Measurements from ENCODE around the gene PTPA. TPM values are rescaled to one million over a fixed set of nuclear protein-coding genes. Genes with fewer than 3 reads are reported as not detected.

PTPA gene
- total and polyA plus RNA-seq, 10 donors, result 38.8 to 107 (median 88.5) TPM

DNA sequence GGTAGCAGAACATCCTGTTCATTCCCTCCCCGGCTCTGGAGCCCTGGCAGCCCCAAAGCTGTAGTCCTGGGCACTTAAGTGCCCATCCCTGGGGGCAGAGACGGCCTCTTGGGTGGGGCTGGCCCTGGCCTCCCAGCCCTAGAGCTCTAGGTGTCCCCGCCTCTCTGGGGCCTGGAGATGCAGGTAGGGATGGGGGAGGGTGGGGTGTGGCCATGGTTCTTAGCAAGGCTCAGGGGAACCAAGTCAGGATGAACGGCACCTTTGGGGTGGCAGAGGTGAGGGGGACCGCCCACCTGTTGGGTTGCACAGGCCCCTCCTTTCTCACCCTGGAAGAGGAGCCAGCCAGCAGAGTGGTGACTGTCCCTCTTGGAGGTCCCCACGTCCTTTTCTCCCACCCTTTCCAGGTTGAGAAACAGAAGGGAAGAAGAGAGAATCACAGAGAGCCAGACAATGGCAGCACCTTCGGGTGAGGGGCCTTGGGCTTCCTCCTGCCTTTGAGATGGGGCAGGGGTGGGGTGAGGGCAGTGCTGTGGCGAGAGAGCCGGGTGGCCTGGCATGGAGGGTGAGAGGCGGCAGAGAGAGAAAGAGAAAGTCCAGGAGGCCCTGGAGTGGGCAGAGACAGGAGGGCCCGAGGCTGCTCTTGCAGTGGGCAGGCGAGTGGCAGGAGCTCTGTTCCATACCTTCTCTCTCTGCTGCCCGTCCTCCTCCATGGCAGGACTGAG lies 3.0 kb upstream of the PTPA start:
- intact Hi-C loops (cut with DNase I; ENCODE audit: low total_unique reads), result no loop called here
- Histone ChIP-seq H3K4me3 (no peak overlapping the region), H3K36me3 (peaks cover 0 to 33% (median 0%) of the 10 kb centered on the region in 6 donors), H3K27me3 (replicated peaks in 1 of 7) (no peaks in the 10 kb centered on the region), H3K4me1 (peaks cover 10 to 40% (median 31%) of the 10 kb centered on the region in 6 donors), H3K9me3 (no peaks in the 10 kb centered on the region), H3K27ac (no peak overlapping the region)
- WGBS, 5 donors, result 89 to 93% (median 91%) methylated on average over 11 to 13 of the region's 13 CpGs
- no peak for DNase-seq
- TF ChIP-seq, protein P1, sequence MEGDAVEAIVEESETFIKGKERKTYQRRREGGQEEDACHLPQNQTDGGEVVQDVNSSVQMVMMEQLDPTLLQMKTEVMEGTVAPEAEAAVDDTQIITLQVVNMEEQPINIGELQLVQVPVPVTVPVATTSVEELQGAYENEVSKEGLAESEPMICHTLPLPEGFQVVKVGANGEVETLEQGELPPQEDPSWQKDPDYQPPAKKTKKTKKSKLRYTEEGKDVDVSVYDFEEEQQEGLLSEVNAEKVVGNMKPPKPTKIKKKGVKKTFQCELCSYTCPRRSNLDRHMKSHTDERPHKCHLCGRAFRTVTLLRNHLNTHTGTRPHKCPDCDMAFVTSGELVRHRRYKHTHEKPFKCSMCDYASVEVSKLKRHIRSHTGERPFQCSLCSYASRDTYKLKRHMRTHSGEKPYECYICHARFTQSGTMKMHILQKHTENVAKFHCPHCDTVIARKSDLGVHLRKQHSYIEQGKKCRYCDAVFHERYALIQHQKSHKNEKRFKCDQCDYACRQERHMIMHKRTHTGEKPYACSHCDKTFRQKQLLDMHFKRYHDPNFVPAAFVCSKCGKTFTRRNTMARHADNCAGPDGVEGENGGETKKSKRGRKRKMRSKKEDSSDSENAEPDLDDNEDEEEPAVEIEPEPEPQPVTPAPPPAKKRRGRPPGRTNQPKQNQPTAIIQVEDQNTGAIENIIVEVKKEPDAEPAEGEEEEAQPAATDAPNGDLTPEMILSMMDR (IDR thresholded peaks at IDR 0.05 in 8 of 11, conservative IDR thresholded peaks at IDR 0.05 in 3 of 11), result no peak
- TF ChIP-seq POLR2AphosphoS5 (IDR thresholded peaks at IDR 0.05), result no peak
- no peak for TF ChIP-seq POLR2A (IDR thresholded peaks at IDR 0.05)

DNA sequence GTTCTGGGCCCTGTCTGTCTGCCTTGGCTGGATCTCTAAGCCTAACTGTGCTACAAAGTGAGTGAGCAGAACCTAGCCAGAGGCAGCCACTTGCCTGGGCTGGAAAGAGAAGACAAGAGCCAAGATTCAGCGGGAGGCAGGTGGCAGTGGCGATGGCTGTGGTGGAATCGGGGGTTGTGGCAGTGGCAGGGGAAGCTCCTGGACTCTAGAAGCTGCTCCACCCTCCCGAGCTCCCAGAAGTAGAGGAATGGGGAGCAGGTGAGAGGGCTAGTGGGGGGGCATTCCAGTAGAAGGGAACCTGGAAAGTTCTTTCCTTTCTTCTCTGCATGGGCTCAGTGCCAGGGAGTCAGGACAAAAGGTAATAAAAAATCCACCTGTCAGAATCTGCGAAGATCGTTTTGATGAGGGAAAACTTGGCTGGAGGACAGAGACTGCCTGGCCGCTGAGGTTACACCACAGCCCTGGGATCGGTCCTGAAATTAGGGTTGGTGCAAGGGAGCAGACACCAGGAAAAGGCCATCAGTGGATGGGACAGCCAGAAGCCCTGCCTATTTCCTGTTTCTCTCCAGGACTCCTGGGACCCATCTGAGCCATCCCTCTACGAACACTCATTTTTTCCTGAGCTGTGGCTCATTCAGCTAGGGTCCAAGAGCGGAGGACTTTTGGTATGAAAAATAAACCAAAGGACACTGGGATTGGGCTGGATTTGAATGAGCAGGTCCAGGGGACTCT lies 2.2 kb upstream of the PTPA start:
- peak overlapping the region in 1 of 8 donors; percentile 92 for H3K4me3 ChIP-seq
- WGBS, 5 donors, result 78 to 87% (median 84%) methylated on average over 10 of the region's 10 CpGs
- peaks cover 0 to 33% (median 0%) of the 10 kb centered on the region in 6 donors for H3K36me3 ChIP-seq
- TF ChIP-seq POLR2A (IDR thresholded peaks at IDR 0.05) (no peak), POLR2AphosphoS5 (IDR thresholded peaks at IDR 0.05) (no peak)
- TF ChIP-seq, protein P1 (IDR thresholded peaks at IDR 0.05 in 8 of 11, conservative IDR thresholded peaks at IDR 0.05 in 3 of 11), result no peak
- peaks cover 13 to 47% (median 39%) of the 10 kb centered on the region in 6 donors for H3K4me1 ChIP-seq
- intact Hi-C loops (cut with DNase I; ENCODE audit: low total_unique reads), result no loop called here
- H3K27me3 ChIP-seq (replicated peaks in 1 of 7), result no peaks in the 10 kb centered on the region
- no peaks in the 10 kb centered on the region for H3K9me3 ChIP-seq
- no peak overlapping the region for H3K27ac ChIP-seq
- no peak for DNase-seq

DNA sequence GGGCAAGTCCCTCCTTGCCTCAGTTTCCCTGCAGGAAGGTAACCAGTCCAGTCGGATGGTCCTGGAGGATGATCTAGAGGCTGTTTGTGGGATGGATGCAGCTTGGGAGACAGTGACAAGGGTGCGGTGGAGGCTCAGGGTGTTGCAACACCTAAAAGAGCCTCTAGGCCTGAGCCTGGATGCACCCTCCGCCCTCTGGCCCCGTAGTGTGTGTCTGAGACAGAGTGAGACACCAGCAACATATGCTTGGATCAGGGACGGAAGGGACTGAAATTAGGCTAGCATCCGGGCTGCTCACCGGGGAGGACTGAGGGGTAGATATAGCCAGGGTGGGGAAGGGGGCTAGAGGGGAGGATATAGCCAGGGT lies 1.7 kb upstream of the PTPA start:
- peak overlapping the region in 1 of 8 donors; percentile 95 for H3K27ac ChIP-seq
- TF ChIP-seq POLR2AphosphoS5 (IDR thresholded peaks at IDR 0.05), result no peak
- no peak for TF ChIP-seq POLR2A (IDR thresholded peaks at IDR 0.05)
- TF ChIP-seq, protein P1 (IDR thresholded peaks at IDR 0.05 in 8 of 11, conservative IDR thresholded peaks at IDR 0.05 in 3 of 11), result no peak
- 67 to 86% (median 79%) methylated on average over 7 of the region's 7 CpGs for WGBS, 5 donors
- H3K4me3 ChIP-seq, result peak overlapping the region in 4 of 8 donors; percentile 78 to 97 (median 92)
- no peaks in the 10 kb centered on the region for H3K27me3 ChIP-seq (replicated peaks in 1 of 7)
- peaks cover 13 to 53% (median 44%) of the 10 kb centered on the region in 6 donors for H3K4me1 ChIP-seq
- no peaks in the 10 kb centered on the region for H3K9me3 ChIP-seq
- H3K36me3 ChIP-seq, result peaks cover 0 to 33% (median 0%) of the 10 kb centered on the region in 6 donors
- no peak for DNase-seq
- intact Hi-C loops (cut with DNase I; ENCODE audit: low total_unique reads), result no loop called here

Measured in spleen (tissue), 11 donors.